Measurements from ENCODE around the gene AP4B1.
"Not testable (repeated sequence)": the region's sequence is repeated elsewhere in the genome, so short reads cannot be mapped to it uniquely, and the experiment has no call there.

Gene AP4B1

DNA sequence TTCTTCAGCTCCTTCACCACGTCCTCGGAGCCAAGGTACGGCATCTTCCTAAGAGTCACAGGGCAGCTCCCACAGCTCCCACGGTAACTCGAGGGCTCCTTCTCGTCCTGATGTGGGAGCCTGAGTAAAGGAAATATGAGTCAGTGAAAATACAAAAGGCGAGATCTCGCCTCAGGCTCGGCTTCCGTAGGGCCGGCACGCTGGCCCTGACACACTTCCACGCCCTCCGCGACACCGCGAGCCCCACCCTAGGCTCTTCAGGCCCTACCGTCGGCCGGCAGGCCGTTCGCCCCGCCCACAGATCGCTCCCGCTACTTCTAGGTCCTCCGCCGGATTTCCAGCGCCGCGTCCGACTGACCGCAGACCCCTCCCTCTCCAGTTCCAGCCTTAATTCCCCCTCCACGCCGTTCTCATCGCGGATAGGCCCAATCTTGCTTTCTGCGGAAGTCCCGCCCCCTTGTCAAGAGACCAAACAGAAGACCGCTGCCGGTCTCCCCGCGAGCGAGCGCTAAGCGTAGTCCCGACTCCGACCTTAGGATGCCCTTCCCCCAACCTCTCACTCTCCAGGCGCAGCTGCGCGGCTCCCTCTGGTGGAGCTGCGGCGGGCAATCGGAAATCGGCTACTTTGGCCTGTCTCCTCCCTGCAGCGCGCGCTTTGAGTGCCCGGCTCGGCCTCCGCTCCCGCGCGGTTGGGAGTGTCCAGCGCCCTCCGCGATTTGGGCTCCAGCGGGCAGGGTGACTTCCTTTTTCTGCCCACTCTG, at the start of gene AP4B1, which contains the start of gene DCLRE1B:
Gene AP4B1, minus strand, starts transcription at position 126 of the 761 bp plus-strand sequence. Its CDS starts 82 bp downstream, at position 44.
Gene DCLRE1B, plus strand, starts transcription at position 653 of the 761 bp plus-strand sequence. CDS start 261 bp downstream, outside the sequence.
- peak; percentile 89 for DNase-seq (ENCODE audit: low read depth)

DNA sequence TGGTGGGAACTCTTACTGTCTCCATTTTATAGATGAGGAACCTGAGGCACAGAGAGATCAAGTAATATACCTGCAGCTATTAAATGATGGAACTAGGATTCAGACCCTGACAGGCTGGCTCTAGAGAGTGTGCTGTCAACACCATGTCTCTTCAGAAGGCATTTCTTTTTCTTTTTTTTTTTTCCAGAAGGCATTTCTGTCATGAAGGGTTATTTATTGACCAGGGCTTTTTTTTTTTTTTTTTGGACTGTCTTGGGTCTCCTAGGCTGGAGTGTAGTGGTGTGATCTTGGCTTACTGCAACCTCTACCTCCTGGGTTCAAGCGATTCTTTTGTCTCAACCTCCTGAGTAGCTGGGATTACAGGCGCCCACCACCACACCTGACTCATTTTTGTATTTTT, 47.1 kb upstream of the AP4B1 start:
- DNase-seq (ENCODE audit: low read depth), result no peak

DNA sequence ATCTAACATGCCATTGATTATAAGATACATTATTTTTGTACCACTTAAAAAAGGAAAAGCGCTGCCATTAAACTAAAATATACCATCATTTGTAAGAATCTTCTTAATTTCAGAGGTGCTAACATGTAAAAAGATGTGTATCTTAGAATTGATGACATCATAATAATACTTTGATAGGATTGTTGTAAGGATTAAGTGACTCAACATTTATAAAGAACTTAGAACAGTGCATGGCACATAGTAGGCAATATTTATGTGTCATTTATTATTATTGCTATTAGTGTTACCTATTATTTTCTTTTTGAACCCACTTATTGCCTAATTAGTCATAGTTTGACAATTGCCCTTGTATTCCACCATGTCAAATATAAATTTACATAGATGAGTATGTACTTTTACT, 46.3 kb upstream of the AP4B1 start:
- DNase-seq (ENCODE audit: low read depth), result no peak

DNA sequence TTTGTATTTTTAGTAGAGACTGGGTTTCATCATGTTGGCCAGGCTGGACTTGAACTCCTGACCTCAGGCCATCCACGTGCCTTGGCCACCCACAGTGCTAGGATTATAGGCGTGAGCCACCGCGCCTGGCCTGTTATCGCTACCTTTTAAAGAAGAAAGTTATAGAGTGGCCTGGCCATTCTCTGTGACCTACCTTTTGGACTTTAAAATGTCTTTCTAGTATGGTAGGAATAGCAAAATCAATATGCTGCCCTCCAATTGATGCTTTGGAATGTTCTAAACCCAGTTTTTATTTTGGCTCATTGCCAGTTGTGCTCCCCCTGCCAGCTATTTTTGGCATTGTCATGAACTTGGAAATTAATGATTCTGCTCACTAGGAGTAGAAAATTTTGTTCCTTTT, 44.4 kb upstream of the AP4B1 start:
- DNase-seq (ENCODE audit: low read depth), result no peak

GRCh38 chr1:113948151-113948550, 43.6 kb upstream of the AP4B1 start:
- not testable (repeated sequence) for DNase-seq (ENCODE audit: low read depth)

DNA sequence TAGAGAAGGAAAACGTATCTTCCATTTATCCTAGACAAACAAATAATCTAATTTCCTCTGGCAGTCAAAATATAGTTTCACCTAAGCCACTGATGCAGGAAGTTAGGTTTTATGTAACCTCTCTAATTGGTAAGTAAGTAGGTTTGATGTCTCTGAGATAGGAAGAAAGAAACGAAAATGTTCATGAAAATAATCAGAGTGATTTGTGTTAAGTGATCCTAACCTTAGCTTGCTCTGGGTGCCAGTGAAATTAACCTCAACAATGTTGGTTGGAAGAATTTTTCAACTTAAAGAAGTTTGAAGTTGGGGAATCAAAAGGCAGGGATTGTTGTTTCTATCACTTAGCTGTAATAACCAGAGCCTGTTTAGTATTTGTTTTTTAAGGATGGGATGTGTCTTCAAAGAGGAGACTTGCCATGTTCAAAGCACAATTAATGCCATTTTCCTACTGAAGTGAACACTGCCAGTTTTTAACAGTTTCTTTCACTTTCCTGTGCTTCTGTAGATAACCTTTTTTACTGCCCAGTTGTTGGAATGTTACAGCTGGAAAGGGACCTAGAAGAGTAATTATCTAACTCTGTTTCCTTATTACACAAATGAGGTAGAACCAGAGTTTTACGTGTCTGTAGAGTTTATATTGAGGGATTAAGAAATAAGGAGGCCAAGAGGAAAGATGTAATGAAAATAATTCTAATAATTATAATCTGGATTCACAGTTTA, 42.9 kb upstream of the AP4B1 start:
- no peak for DNase-seq (ENCODE audit: low read depth)

DNA sequence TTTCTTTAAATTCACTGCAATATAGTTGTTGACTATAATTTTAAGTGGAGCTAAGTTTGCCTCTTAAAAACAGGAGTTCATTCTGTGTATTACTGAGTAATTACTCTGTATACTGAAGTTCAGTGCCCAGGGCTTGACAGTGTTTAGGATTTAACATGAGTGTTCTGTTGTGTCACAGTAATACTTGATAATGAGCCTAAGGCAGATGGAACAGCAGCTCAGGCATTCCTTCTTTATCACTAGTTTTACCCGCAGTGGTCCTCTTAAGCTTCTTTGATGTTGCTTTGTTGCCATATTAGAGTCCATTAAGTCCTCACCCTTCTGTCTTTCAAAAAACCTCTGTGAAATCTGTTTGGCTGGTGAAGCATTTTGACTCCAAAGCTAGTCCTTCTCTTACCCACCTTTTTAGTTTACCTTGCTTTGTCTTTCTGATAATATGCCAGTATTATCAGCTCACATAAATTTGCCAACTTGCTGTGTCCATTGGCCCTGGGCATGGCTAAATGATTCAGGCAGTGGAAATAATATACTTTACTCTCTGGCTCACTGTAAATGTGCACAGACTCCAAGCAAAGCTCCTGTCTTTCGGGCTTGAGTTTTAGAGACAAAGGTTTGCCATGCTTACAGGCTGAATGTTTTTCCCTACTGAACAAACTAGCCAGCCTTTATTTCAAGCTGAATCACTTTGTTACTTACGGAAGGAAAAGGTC, 42.2 kb upstream of the AP4B1 start:
- DNase-seq (ENCODE audit: low read depth), result no peak

GRCh38 chr1:113946112-113946511, 41.5 kb upstream of the AP4B1 start:
- no peak for DNase-seq (ENCODE audit: low read depth)

DNA sequence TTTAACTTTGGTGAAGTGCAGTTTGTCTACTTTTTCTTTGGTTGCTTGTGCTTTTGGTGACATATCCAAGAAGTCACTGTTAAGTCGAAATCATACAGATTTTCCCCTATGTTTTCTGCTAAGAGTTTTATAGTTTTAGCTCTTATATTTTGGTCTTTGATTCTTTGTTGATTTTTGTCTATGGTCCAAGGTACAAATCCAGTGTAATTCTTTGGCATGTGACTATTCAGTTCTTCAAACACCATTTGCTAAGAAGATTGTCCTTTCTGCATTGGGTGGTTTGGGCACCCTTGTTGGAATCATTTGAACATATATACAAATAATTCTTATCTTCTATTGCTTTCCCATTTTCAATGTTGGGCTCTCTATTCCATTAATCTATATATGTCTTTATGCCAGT, 40.7 kb upstream of the AP4B1 start:
- no peak for DNase-seq (ENCODE audit: low read depth)

GRCh38 chr1:113943028-113943811, 38.6 kb upstream of the AP4B1 start:
- no peak for DNase-seq (ENCODE audit: low read depth)

DNA sequence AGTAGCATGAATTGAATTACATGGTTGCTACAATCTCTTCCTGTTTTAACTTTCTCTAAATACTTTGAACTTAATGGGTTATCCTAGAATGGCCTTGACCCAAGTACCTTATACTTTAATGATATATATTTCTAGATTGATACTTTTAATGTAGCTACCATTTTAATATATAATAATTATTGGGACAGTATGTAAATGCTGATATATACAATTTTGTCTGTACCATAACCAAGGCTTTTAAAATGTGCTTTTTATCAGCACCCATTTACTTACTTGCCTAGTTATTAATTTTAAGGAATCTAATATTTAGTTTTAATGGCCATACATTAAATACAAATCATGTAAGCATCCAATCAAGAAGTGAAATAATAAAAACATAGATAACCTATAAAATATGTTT, 37.9 kb upstream of the AP4B1 start:
- no peak for DNase-seq (ENCODE audit: low read depth)

DNA sequence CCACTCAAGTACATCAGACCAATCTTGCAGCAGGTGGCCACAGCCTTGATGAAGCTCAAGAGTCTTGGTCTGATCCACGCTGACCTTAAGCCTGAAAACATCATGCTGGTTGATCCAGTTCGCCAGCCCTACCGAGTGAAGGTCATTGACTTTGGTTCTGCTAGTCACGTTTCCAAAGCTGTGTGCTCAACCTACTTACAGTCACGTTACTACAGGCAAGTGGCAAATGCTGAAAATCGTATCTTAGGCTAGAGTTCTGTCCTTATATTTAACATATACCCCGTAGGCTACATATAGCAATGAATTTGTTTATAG, 36.6 kb upstream of the AP4B1 start:
- DNase-seq (ENCODE audit: low read depth), result no peak

- DNase-seq (ENCODE audit: low read depth), result no peak
These were observed 36.0 kb upstream of the AP4B1 start for GRCh38 chr1:113940365-113941244.

- no peak for DNase-seq (ENCODE audit: low read depth)
These were observed 33.6 kb upstream of the AP4B1 start for GRCh38 chr1:113938192-113938591.

DNA sequence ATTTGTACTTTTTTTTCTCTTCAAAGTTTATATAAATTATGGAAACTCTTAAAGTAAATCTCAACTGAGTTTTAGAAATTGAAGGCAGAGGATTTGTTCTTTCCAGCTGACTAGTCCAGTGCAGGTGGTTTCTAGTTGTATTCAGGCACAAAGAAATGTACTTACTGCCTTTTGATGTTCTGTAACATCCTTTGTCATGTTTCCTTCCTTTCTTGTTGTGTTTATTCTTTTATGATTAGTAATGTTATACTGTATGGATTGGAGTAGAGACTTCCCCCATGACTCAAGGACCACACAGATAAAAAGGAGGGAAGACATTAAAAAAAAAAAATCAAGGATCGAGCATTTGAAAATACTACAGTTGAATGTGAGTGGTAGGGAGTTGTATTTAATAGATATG, 32.5 kb upstream of the AP4B1 start:
- no peak for DNase-seq (ENCODE audit: low read depth)

DNA sequence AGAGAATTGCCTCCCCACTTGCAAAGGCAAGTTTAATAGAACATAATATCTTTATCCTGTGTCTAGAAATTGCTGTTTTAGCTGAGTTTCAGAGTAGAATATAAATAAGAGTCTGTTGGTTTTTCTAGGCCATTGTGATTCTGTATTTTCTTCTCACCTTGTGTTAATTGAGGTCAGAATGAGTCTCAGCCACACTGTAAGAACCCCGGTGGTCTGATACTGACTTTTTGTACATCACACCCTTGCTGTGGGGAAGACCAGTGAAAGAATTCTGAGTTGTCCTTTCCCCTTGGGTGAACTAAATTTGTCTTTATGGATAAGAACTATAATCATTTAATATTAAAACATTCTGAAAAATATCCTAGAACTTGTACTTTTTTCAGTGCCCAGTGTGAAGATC, 31.4 kb upstream of the AP4B1 start:
- no peak for DNase-seq (ENCODE audit: low read depth)

- no peak for DNase-seq (ENCODE audit: low read depth)
These were observed 30.6 kb upstream of the AP4B1 start for GRCh38 chr1:113935176-113935575.

DNA sequence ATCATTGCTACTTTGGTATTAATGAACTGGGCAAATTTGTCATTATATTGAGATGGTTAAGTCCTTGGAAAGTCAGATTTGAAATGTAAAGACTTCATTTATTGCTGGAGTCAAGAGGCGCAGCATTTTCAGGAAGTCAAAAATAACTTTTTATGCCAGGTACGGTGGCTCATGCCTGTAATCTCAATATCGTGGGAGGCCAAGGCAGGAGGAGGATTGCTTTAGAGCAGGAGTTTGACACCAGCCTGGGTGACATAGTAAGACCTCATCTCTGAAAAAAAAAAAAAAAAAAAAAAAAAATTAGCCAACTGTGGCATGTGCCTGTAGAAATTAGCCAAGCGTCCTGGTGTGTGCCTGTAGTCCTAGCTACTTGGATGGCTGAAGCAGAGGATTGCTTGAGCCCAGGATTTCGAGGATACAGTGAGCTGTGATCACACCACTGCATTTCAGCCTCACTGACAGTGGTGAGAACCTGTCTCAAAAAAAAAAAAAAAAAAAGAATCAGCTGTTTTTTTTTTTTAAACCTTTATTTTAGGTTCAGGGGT, 30.0 kb upstream of the AP4B1 start:
- DNase-seq (ENCODE audit: low read depth), result no peak

GRCh38 chr1:113934006-113934405, 29.4 kb upstream of the AP4B1 start:
- DNase-seq (ENCODE audit: low read depth), result no peak

- no peak for DNase-seq (ENCODE audit: low read depth)
These were observed 26.9 kb upstream of the AP4B1 start for GRCh38 chr1:113931451-113931851.
